RWPE2 (cell line): ENCODE measurements around the gene CHST1.
A peak's percentile ranks its signal among the peaks of the same experiment; 100 is the strongest.

ENCODE experiments used
- ATAC-seq: fragments of 200-7000 bp; cut with Tn5 transposase; 3 replicates; pipeline ENCODE4 v1.9.1; 2021; ENCODE audit warnings: low read depth
- DNase-seq: peaks from one replicate; pipeline ENCODE4 v3.0.0-alpha.2; 2020; ENCODE audit warnings: low spot score
- H3K27ac ChIP-seq: fragments of 450-650 bp; 2 replicates; pipeline ENCODE4 v1.5.1; 2017; ENCODE audit warnings: mild to moderate bottlenecking; ENCODE audit not compliant: poor library complexity, severe bottlenecking
- H3K27me3 ChIP-seq: fragments of 250-450 bp; sonication (Bioruptor Pico); 2 replicates; pipeline ENCODE4 v1.5.1; 2021; ENCODE audit warnings: mild to moderate bottlenecking, moderate library complexity; ENCODE audit not compliant: insufficient read depth, poor library complexity, severe bottlenecking
- H3K36me3 ChIP-seq: fragments of 250-450 bp; sonication (Bioruptor Pico); 2 replicates; pipeline ENCODE4 v1.5.1; 2020; ENCODE audit warnings: low read depth, mild to moderate bottlenecking, moderate library complexity
- H3K4me1 ChIP-seq: fragments of 250-450 bp; sonication (Bioruptor Pico); 2 replicates; pipeline ENCODE4 v1.5.1; 2021; ENCODE audit warnings: mild to moderate bottlenecking, moderate library complexity; ENCODE audit not compliant: insufficient read depth, poor library complexity, severe bottlenecking
- H3K4me3 ChIP-seq: fragments of 250-450 bp; sonication (Bioruptor Pico); 2 replicates; pipeline ENCODE4 v1.5.1; 2021; ENCODE audit warnings: mild to moderate bottlenecking, moderate library complexity; ENCODE audit not compliant: severe bottlenecking
- H3K9me3 ChIP-seq: fragments of 250-450 bp; sonication (Bioruptor Pico); 2 replicates; pipeline ENCODE4 v1.5.1; 2021; ENCODE audit warnings: mild to moderate bottlenecking, moderate library complexity; ENCODE audit not compliant: severe bottlenecking
- CTCF ChIP-seq: fragments of 450-650 bp; IDR thresholded peaks from one replicate; pipeline ENCODE4 v1.5.1; 2017; ENCODE audit warnings: mild to moderate bottlenecking, moderate library complexity; ENCODE audit not compliant: poor library complexity, severe bottlenecking

Gene CHST1

GRCh38 chr11:45653277-45653676 is 12.1 kb downstream of the CHST1 start:
- peaks cover 11% of the 10 kb centered on the region for H3K27me3 ChIP-seq
- no peaks in the 10 kb centered on the region for H3K4me1 ChIP-seq
- ATAC-seq (no peak), DNase-seq (no peak)
- H3K27ac ChIP-seq = no peak overlapping the region
- H3K9me3 ChIP-seq = no peaks in the 10 kb centered on the region
- H3K4me3 ChIP-seq = no peak overlapping the region
- no peaks in the 10 kb centered on the region for H3K36me3 ChIP-seq
- no peak for TF ChIP-seq CTCF

GRCh38 chr11:45652781-45653180 is 12.6 kb downstream of the CHST1 start:
- Histone ChIP-seq H3K4me1 (no peaks in the 10 kb centered on the region), H3K4me3 (no peak overlapping the region), H3K27me3 (peaks cover 11% of the 10 kb centered on the region), H3K36me3 (no peaks in the 10 kb centered on the region), H3K27ac (no peak overlapping the region), H3K9me3 (no peaks in the 10 kb centered on the region)
- no peak for TF ChIP-seq CTCF
- peak; percentile 33; the same call in 1 of the 3 replicates for ATAC-seq
- no peak for DNase-seq

GRCh38 chr11:45651841-45652749 is 13.3 kb downstream of the CHST1 start:
- DNase-seq (peak; percentile 31), ATAC-seq (no peak)
- no peaks in the 10 kb centered on the region for H3K36me3 ChIP-seq
- no peak overlapping the region for H3K27ac ChIP-seq
- no peaks in the 10 kb centered on the region for H3K9me3 ChIP-seq
- no peak for TF ChIP-seq CTCF
- no peak overlapping the region for H3K4me3 ChIP-seq
- H3K4me1 ChIP-seq = no peaks in the 10 kb centered on the region
- H3K27me3 ChIP-seq = peaks cover 11% of the 10 kb centered on the region

GRCh38 chr11:45651156-45651555 is 14.3 kb downstream of the CHST1 start:
- peaks cover 11% of the 10 kb centered on the region for H3K27me3 ChIP-seq
- H3K9me3 ChIP-seq = no peaks in the 10 kb centered on the region
- no peaks in the 10 kb centered on the region for H3K36me3 ChIP-seq
- no peak overlapping the region for H3K27ac ChIP-seq
- H3K4me1 ChIP-seq = no peaks in the 10 kb centered on the region
- DNase-seq (no peak), ATAC-seq (no peak)
- H3K4me3 ChIP-seq = no peak overlapping the region
- no peak for TF ChIP-seq CTCF
